Liver (tissue), 9 donors: Measurements from ENCODE around the gene FLNB. TPM values are rescaled to one million over a fixed set of nuclear protein-coding genes. Genes with fewer than 3 reads are reported as not detected.
A peak's percentile ranks its signal among the peaks of the same experiment; 100 is the strongest.

Experiments used
- DNase-seq: peaks from one replicate; pipeline ENCODE4 v3.0.0-alpha.2; 2017; ENCODE audit warnings: low spot score
- H3K27ac ChIP-seq, 2 donors: one replicate each; pipeline ENCODE4 v1.7.0; 2013; ENCODE audit warnings: inconsistent platforms in 2 of 2, low read length in 2 of 2, control low read depth in 1 of 2, low read depth in 1 of 2, mild to moderate bottlenecking in 1 of 2
- H3K27me3 ChIP-seq, 4 donors: one replicate each; pipeline versions ENCODE4 v1.6.1 to v1.7.0; 2013; ENCODE audit warnings: low read length in 3 of 4, inconsistent platforms in 1 of 4, mild to moderate bottlenecking in 1 of 4, moderate library complexity in 1 of 4; ENCODE audit not compliant: control insufficient read depth in 4 of 4, insufficient read depth in 4 of 4
- H3K36me3 ChIP-seq, 4 donors: one replicate each; pipeline versions ENCODE4 v1.6.1 to v1.7.0; 2013; ENCODE audit warnings: low read length in 3 of 4, mild to moderate bottlenecking in 3 of 4, low read depth in 1 of 4, moderate library complexity in 1 of 4; ENCODE audit not compliant: control insufficient read depth in 4 of 4, insufficient read depth in 3 of 4
- H3K4me1 ChIP-seq, 4 donors: one replicate each; pipeline versions ENCODE4 v1.6.1 to v1.7.0; 2013; ENCODE audit warnings: low read length in 3 of 4, mild to moderate bottlenecking in 3 of 4, moderate library complexity in 1 of 4; ENCODE audit not compliant: control insufficient read depth in 4 of 4, insufficient read depth in 4 of 4
- H3K4me3 ChIP-seq, 3 donors: one replicate each; pipeline versions ENCODE4 v1.6.1 to v1.7.0; 2013; ENCODE audit warnings: low read length in 3 of 3, control low read depth in 1 of 3, low read depth in 1 of 3, mild to moderate bottlenecking in 1 of 3
- H3K9ac ChIP-seq, 2 donors: one replicate each; pipeline ENCODE4 v1.7.0; 2013; ENCODE audit warnings: low read length in 2 of 2, mild to moderate bottlenecking in 2 of 2, moderate library complexity in 2 of 2, control low read depth in 1 of 2, low read depth in 1 of 2
- H3K9me3 ChIP-seq, 4 donors: one replicate each; pipeline versions ENCODE4 v1.6.1 to v1.7.0; 2013; ENCODE audit warnings: low read length in 3 of 4; ENCODE audit not compliant: control insufficient read depth in 4 of 4
- ATF3 ChIP-seq: IDR thresholded peaks from 2 replicates; pipeline ENCODE4 v1.6.1; 2016; ENCODE audit warnings: antibody characterized with exemption
- CTCF ChIP-seq: fragments of 150-350 bp; IDR thresholded peaks from 2 replicates; pipeline ENCODE4 v1.5.1; 2017; ENCODE audit warnings: improper control_type of control experiment, low read depth, low read length; ENCODE audit not compliant: missing input control
- EGR1 ChIP-seq, 2 donors: IDR thresholded peaks; 2 replicates each; pipeline ENCODE4 v1.6.1; 2016 to 2018; ENCODE audit warnings: antibody characterized with exemption in 2 of 2, low read depth in 2 of 2
- FOXA1 ChIP-seq: IDR thresholded peaks from 2 replicates; pipeline ENCODE4 v1.6.1; 2016; ENCODE audit warnings: antibody characterized with exemption
- FOXA2 ChIP-seq: IDR thresholded peaks from 2 replicates; pipeline ENCODE4 v1.6.1; 2016; ENCODE audit warnings: antibody characterized with exemption
- GABPA ChIP-seq, 2 donors: IDR thresholded peaks in 1 of 2; conservative IDR thresholded peaks in 1 of 2; 2 replicates each; pipeline ENCODE4 v1.6.1; 2016; ENCODE audit warnings: antibody characterized with exemption in 2 of 2, mild to moderate bottlenecking in 1 of 2, moderate library complexity in 1 of 2
- HNF4A ChIP-seq, 2 donors: conservative IDR thresholded peaks; 2 replicates each; pipeline ENCODE4 v1.6.1; 2016; ENCODE audit warnings: antibody characterized with exemption in 2 of 2, mild to moderate bottlenecking in 2 of 2
- HNF4G ChIP-seq: IDR thresholded peaks from 2 replicates; pipeline ENCODE4 v1.6.1; 2016; ENCODE audit warnings: antibody characterized with exemption
- JUND ChIP-seq, 2 donors: IDR thresholded peaks; 2 replicates each; pipeline ENCODE4 v1.6.1; 2016; ENCODE audit warnings: antibody characterized with exemption in 2 of 2
- NR2F2 ChIP-seq: IDR thresholded peaks from 2 replicates; pipeline ENCODE4 v1.6.1; 2016; ENCODE audit warnings: antibody characterized with exemption
- RAD21 ChIP-seq, 2 donors: IDR thresholded peaks; 2 replicates each; pipeline ENCODE4 v1.6.1; 2016; ENCODE audit warnings: antibody characterized with exemption in 2 of 2, mild to moderate bottlenecking in 2 of 2
- REST ChIP-seq: IDR thresholded peaks from 2 replicates; pipeline ENCODE4 v1.6.1; 2016; ENCODE audit warnings: antibody characterized with exemption, mild to moderate bottlenecking
- RXRA ChIP-seq, 2 donors: IDR thresholded peaks; 2 replicates each; pipeline ENCODE4 v1.6.1; 2017 to 2018; ENCODE audit warnings: antibody characterized with exemption in 2 of 2, mild to moderate bottlenecking in 1 of 2
- SP1 ChIP-seq: IDR thresholded peaks from 2 replicates; pipeline ENCODE4 v1.6.1; 2018; ENCODE audit warnings: antibody characterized with exemption, mild to moderate bottlenecking
- TAF1 ChIP-seq: conservative IDR thresholded peaks from 2 replicates; pipeline ENCODE4 v1.6.1; 2016; ENCODE audit warnings: antibody characterized with exemption, mild to moderate bottlenecking
- YY1 ChIP-seq: IDR thresholded peaks from 2 replicates; pipeline ENCODE4 v1.6.1; 2016; ENCODE audit warnings: antibody characterized with exemption, mild to moderate bottlenecking
- WGBS: extraction: QIAGEN DNeasy Blood & Tissue Kit; methylation state at CpG from one replicate; pipeline ENCODE4 v1.1.7; 2013; 5-methylcytosine and 5-hydroxymethylcytosine counted together
- polyA plus RNA-seq, 2 donors: library from polyadenylated mRNA; stranded (reverse) in 1 of 2; unstranded in 1 of 2; fragments of 200-250 nt in 1 of 2; fragments of >200 nt in 1 of 2; fragmentation: Nextera tagmentation in 1 of 2; extraction: Ambion mirVana in 1 of 2; gene quantifications; one replicate each; pipeline versions ENCODE4 v1.2.1 to v1.2.3, GENCODE V29; 2013 to 2015
- total RNA-seq, 2 donors: library from RNA; depleted of rRNA; stranded (reverse); fragments of >200 nt; gene quantifications; one replicate each; pipeline ENCODE4 v1.2.3, GENCODE V29; 2014
- TF ChIP-seq, protein P1 (sequence below): IDR thresholded peaks from 2 replicates; pipeline ENCODE4 v1.6.1; 2016; ENCODE audit warnings: antibody characterized with exemption
- donor health status: healthy.
- donor health status: healthy.
- donor health status: healthy.
- donor health status: healthy.
- donor health status: healthy.

The FLNB gene
- total and polyA plus RNA-seq, 4 donors = 22.9 to 124 (median 44.3) TPM

DNA sequence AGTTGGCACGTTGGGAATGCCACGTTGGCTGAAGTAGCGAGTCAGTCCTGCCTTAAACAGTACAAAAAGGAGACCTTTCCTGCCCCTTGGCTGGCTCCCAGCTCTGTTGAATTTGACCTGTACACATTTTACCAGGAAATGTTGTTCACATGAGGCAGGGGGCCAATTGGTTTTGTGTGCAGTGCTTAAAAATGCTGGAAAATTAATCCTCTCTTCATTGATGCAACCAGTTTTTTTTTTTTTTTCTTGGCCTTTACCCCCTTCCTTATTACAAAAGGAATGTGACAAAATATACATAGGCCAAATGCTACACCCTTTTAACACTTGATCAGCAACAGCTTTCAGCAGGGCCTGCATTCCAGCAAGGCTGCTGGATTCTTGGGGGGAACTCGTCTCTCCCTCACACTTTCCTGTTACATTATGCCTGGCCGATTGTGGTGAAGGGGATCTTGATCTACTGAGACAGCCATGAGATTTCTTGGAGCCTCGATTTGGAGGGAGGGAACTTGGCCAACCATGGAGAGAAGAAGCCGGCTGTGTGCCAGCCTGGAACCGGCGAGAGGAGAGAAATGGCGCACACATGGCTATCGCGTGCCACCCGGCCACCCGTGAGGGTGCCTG is 109.4 kb downstream of the FLNB start (continued):
- no peak for TF ChIP-seq TAF1
- TF ChIP-seq HNF4G = peak; percentile 67
- peak; percentile 23 for TF ChIP-seq FOXA2
- peak; percentile 99 for TF ChIP-seq NR2F2
- peak; percentile 89 for TF ChIP-seq SP1
- peak; percentile 65 to 67 for TF ChIP-seq RAD21 (IDR thresholded peaks at IDR 0.05)
- TF ChIP-seq JUND (IDR thresholded peaks at IDR 0.05) = peak; percentile 71 to 82
- peak; percentile 75 for TF ChIP-seq YY1
- TF ChIP-seq ATF3 = no peak
- peak in 1 of 2 donors; percentile 64 for TF ChIP-seq GABPA (IDR thresholded peaks at IDR 0.05 in 1 of 2, conservative IDR thresholded peaks at IDR 0.05 in 1 of 2)
- TF ChIP-seq FOXA1 = no peak
- TF ChIP-seq EGR1 (IDR thresholded peaks at IDR 0.05; ENCODE audit: low read depth in 2 of 2) = peak; percentile 70 to 74
- TF ChIP-seq HNF4A (conservative IDR thresholded peaks at IDR 0.05) = peak; percentile 88 to 89

DNA sequence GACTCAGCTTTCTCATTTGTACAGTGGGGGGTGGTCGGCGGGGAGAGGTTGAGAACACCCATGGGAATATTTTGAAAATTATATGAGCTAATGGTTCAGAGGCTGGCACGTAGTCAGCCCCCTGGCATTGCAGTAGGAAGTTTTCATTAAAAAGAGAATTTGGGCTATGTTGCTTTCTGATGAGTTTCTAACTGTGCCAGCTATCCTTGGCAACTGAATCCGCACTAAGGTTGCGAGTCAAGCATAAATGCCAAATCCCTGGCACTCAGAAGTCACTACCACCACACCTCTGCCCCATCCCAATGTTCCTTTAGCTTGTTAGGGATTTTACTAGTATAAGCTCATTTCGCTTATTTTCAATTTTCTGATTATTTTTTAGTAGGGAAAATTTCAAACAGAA is 111.0 kb downstream of the FLNB start:
- Histone ChIP-seq H3K27ac (peak overlapping the region in 1 of 2 donors; percentile 13), H3K4me3 (no peak overlapping the region), H3K36me3 (peaks cover 3 to 43% (median 25%) of the 10 kb centered on the region in 4 donors), H3K27me3 (no peaks in the 10 kb centered on the region), H3K9me3 (no peaks in the 10 kb centered on the region), H3K4me1 (peaks cover 16 to 53% (median 45%) of the 10 kb centered on the region in 4 donors), H3K9ac (no peak overlapping the region)
- no peak for TF ChIP-seq RAD21 (IDR thresholded peaks at IDR 0.05)
- no peak for TF ChIP-seq REST
- TF ChIP-seq HNF4A (conservative IDR thresholded peaks at IDR 0.05) = no peak
- TF ChIP-seq EGR1 (IDR thresholded peaks at IDR 0.05; ENCODE audit: low read depth in 2 of 2) = no peak
- no peak for TF ChIP-seq ATF3
- no peak for DNase-seq
- 82% methylated on average over 6 of the region's 6 CpGs for WGBS

GRCh38 chr3:58120075-58120812 is 112.0 kb downstream of the FLNB start:
- 41% methylated on average over 10 of the region's 10 CpGs for WGBS
- no peak overlapping the region for H3K9ac ChIP-seq
- peak overlapping the region; percentile 22 to 25 for H3K27ac ChIP-seq
- no peak overlapping the region for H3K4me3 ChIP-seq
- H3K36me3 ChIP-seq = peaks cover 5 to 37% (median 32%) of the 10 kb centered on the region in 4 donors
- no peak for DNase-seq
- H3K9me3 ChIP-seq = no peaks in the 10 kb centered on the region
- H3K4me1 ChIP-seq = peaks cover 16 to 52% (median 45%) of the 10 kb centered on the region in 4 donors
- no peaks in the 10 kb centered on the region for H3K27me3 ChIP-seq
- TF ChIP-seq GABPA (IDR thresholded peaks at IDR 0.05 in 1 of 2, conservative IDR thresholded peaks at IDR 0.05 in 1 of 2) (no peak), YY1 (peak; percentile 72), EGR1 (IDR thresholded peaks at IDR 0.05; ENCODE audit: low read depth in 2 of 2) (peak in 1 of 2 donors; percentile 41), FOXA1 (no peak), SP1 (peak; percentile 43), JUND (IDR thresholded peaks at IDR 0.05) (peak in 1 of 2 donors; percentile 8), TAF1 (no peak), RAD21 (IDR thresholded peaks at IDR 0.05) (peak in 1 of 2 donors; percentile 48), FOXA2 (peak; percentile 66), CTCF (no peak), HNF4G (no peak), REST (peak; percentile 58), NR2F2 (peak; percentile 97), RXRA (IDR thresholded peaks at IDR 0.05) (peak; percentile 32 to 62)
- TF ChIP-seq, protein P1, sequence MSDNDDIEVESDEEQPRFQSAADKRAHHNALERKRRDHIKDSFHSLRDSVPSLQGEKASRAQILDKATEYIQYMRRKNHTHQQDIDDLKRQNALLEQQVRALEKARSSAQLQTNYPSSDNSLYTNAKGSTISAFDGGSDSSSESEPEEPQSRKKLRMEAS = peak; percentile 50
